Glomerular visceral epithelial cell (primary cell): Measurements from ENCODE around the gene AKNAD1.

ENCODE experiments used
- DNase-seq: peaks from one replicate; pipeline ENCODE4 v3.0.0-alpha.2; 2016; ENCODE audit errors: extremely low spot score

Gene AKNAD1

GRCh38 chr1:108831225-108831624, 25.7 kb downstream of the AKNAD1 start:
- DNase-seq: no peak

GRCh38 chr1:108830119-108831008, 26.5 kb downstream of the AKNAD1 start:
- peak; percentile 86 for DNase-seq

GRCh38 chr1:108829498-108829916, 27.4 kb downstream of the AKNAD1 start:
- peak; percentile 42 for DNase-seq

GRCh38 chr1:108828074-108828961, 28.6 kb downstream of the AKNAD1 start:
- DNase-seq: peak; percentile 81

- no peak for DNase-seq
Observed at GRCh38 chr1:108826081-108826635, 30.7 kb downstream of the AKNAD1 start.

GRCh38 chr1:108824051-108824450, 32.8 kb downstream of the AKNAD1 start:
- DNase-seq: no peak

- no peak for DNase-seq
Observed at GRCh38 chr1:108823632-108824031, 33.3 kb downstream of the AKNAD1 start.

GRCh38 chr1:108819878-108820277, 37.0 kb downstream of the AKNAD1 start:
- DNase-seq: no peak

- no peak for DNase-seq
Observed at GRCh38 chr1:108817811-108818210, 39.1 kb downstream of the AKNAD1 start.

GRCh38 chr1:108817016-108817415, 39.9 kb downstream of the AKNAD1 start:
- peak; percentile 23 for DNase-seq

- peak; percentile 89 for DNase-seq
Observed at GRCh38 chr1:108816049-108816893, 40.6 kb downstream of the AKNAD1 start.

GRCh38 chr1:108815566-108815965, 41.3 kb downstream of the AKNAD1 start:
- no peak for DNase-seq

- peak; percentile 10 for DNase-seq
Observed at GRCh38 chr1:108814343-108815125, 42.4 kb downstream of the AKNAD1 start.

GRCh38 chr1:108813326-108813725, 43.6 kb downstream of the AKNAD1 start:
- DNase-seq: no peak

GRCh38 chr1:108811611-108812010, 45.3 kb downstream of the AKNAD1 start:
- no peak for DNase-seq

GRCh38 chr1:108808438-108808837, 48.5 kb downstream of the AKNAD1 start:
- DNase-seq: no peak

- DNase-seq: no peak
Observed at GRCh38 chr1:108803548-108803947, 53.3 kb downstream of the AKNAD1 start.

- DNase-seq: no peak
Observed at GRCh38 chr1:108801101-108801500, 55.8 kb downstream of the AKNAD1 start.

- DNase-seq: no peak
Observed at GRCh38 chr1:108799001-108799400, 57.9 kb downstream of the AKNAD1 start.

GRCh38 chr1:108792420-108792819, 64.5 kb downstream of the AKNAD1 start:
- DNase-seq: no peak

GRCh38 chr1:108791790-108792189, 65.1 kb downstream of the AKNAD1 start:
- no peak for DNase-seq
